Measurements from ENCODE around the gene CHML. TPM values are rescaled to one million over a fixed set of nuclear protein-coding genes. Genes with fewer than 3 reads are reported as not detected.

CHML gene
- total and polyA plus RNA-seq, 2 of the 8 experiments (the other 6 are each of a cell fraction or from before 2014, with no cell fraction given), result 11.5 to 82.4 TPM

DNA sequence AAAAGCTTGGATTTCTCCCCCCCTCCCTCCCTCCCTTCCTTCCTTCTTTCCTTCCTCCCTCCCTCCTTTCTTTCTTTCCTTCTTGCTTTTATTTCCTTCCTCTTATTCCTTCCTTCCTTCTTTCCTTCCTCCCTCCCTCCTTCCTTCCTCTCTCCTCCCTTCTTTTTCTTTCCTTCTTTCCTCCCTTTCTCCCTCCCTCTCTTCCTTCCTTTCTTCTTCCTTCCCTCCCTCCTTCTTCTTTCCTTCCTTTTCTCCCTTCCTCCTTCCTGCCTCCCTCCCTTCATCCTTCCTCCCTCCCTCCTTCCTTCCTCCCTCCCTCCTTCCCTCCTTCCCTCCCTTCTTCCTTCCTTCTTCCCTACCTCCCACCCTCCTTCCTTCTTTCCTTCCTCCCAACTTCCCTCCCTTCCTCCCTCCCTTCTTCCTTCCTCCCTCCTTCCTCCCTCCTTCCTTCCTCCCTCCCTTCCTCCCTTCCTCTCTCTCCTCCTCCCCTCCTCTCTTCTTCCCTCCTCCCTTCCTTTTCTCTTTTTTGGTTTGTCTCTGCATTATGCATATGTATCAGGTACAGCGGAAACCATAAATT lies 34.7 kb upstream of the CHML start:
- no peak overlapping the region for H2BK12ac ChIP-seq (ENCODE audit: low read depth, low read length)
- H3K4me3 ChIP-seq (ENCODE audit: extremely low read depth in 1 of 4, insufficient read depth in 2 of 4, low read depth in 3 of 4, low read length in 4 of 4), result no peak overlapping the region
- no peak overlapping the region for H4K5ac ChIP-seq (ENCODE audit: insufficient read length, low read depth, low read length)
- H3K4me2 ChIP-seq (ENCODE audit: insufficient read depth in 1 of 2, low read depth in 2 of 2, low read length in 2 of 2), result no peak overlapping the region
- no peak overlapping the region for H2AFZ ChIP-seq (ENCODE audit: low read length)
- no peak overlapping the region for H3K18ac ChIP-seq (ENCODE audit: extremely low read depth, low read length)
- no peak overlapping the region for H2BK5ac ChIP-seq (ENCODE audit: low read depth, low read length)
- H4K20me1 ChIP-seq (replicated peaks in 1 of 2; ENCODE audit: control insufficient read depth in 1 of 2, insufficient read depth in 2 of 2, low read length in 2 of 2), result peaks cover 0 to 2% of the 10 kb centered on the region in 2 experiments
- H3K79me1 ChIP-seq (ENCODE audit: low read depth, low read length), result no peaks in the 10 kb centered on the region
- H2BK120ac ChIP-seq (replicated peaks; ENCODE audit: low read depth, low read length), result no peak overlapping the region
- POLR2A ChIA-PET (ENCODE audit: partially characterized antibody), result no interaction called here
- 93% methylated on average over 1 of the region's 1 CpG; no CpG with 5 or more reads in 1 of the 2 experiments for WGBS, 2 experiments (ENCODE audit: extremely low coverage in 1 of 2, insufficient coverage in 1 of 2, insufficient read length in 1 of 2, insufficient replicate concordance in 2 of 2, low coverage in 1 of 2, low lambda C conversion rate in 2 of 2, missing lambda C conversion rate in 1 of 2)
- no peak overlapping the region for H2BK20ac ChIP-seq (ENCODE audit: low read length)
- CTCF ChIA-PET (ENCODE audit: partially characterized antibody), result interaction anchor here (0.6 kb wide), 1 partner anchor 30 kb away, joined by 3 read pairs; no protein-coding TSS in a partner anchor
- H3K36me3 ChIP-seq (ENCODE audit: control insufficient read depth in 2 of 4, insufficient read depth in 4 of 4, low read length in 3 of 4), result no peaks in the 10 kb centered on the region
- no peaks in the 10 kb centered on the region for H3K4me1 ChIP-seq (replicated peaks in 1 of 4; ENCODE audit: control insufficient read depth in 3 of 4, insufficient read depth in 4 of 4, low read length in 3 of 4)
- H3K9ac ChIP-seq (replicated peaks in 1 of 4; ENCODE audit: extremely low read depth in 1 of 4, low read depth in 3 of 4, low read length in 3 of 4), result no peak overlapping the region
- no peak overlapping the region for H3K4ac ChIP-seq (replicated peaks; ENCODE audit: insufficient read length, low read depth, low read length)
- H3K23ac ChIP-seq (ENCODE audit: insufficient read length), result no peak overlapping the region
- no peaks in the 10 kb centered on the region for H3K23me2 ChIP-seq (ENCODE audit: low read depth, low read length)
- H3K79me2 ChIP-seq (ENCODE audit: control insufficient read depth in 1 of 2, insufficient read depth in 2 of 2, low read length in 2 of 2), result no peaks in the 10 kb centered on the region
- H4K91ac ChIP-seq (replicated peaks; ENCODE audit: insufficient read length, low read length), result no peak overlapping the region
- no peak overlapping the region for H2BK15ac ChIP-seq (ENCODE audit: low read length)
- no peak overlapping the region for H3K27ac ChIP-seq (ENCODE audit: low read depth, low read length)
- H3K27me3 ChIP-seq (replicated peaks in 1 of 4; ENCODE audit: control insufficient read depth in 3 of 4, extremely low read depth in 1 of 4, insufficient read depth in 3 of 4, low read length in 3 of 4), result no peaks in the 10 kb centered on the region
- FAIRE-seq (no peak), DNase-seq (ENCODE audit: low read depth in 1 of 2, low spot score in 2 of 2) (no peak)
- TF ChIP-seq KDM1A (IDR thresholded peaks at IDR 0.05; ENCODE audit: borderline replicate concordance, low read length) (no peak), GABPA (IDR thresholded peaks at IDR 0.05; ENCODE audit: borderline replicate concordance, insufficient read depth, low read length) (no peak), JUND (IDR thresholded peaks at IDR 0.05; ENCODE audit: low read length) (no peak), RNF2 (IDR thresholded peaks at IDR 0.05; ENCODE audit: borderline replicate concordance, low read depth, low read length, missing control alignments, poor library complexity, severe bottlenecking) (no peak), POLR2A (IDR thresholded peaks at IDR 0.05; ENCODE audit: control extremely low read depth in 1 of 2, low read depth in 2 of 2, low read length in 2 of 2) (no peak), NANOG (IDR thresholded peaks at IDR 0.05; ENCODE audit: insufficient read depth, low read depth, low read length, poor library complexity, severe bottlenecking) (no peak), KDM5A (IDR thresholded peaks at IDR 0.05; ENCODE audit: low read length) (no peak)
- TF ChIP-seq, protein P1, sequence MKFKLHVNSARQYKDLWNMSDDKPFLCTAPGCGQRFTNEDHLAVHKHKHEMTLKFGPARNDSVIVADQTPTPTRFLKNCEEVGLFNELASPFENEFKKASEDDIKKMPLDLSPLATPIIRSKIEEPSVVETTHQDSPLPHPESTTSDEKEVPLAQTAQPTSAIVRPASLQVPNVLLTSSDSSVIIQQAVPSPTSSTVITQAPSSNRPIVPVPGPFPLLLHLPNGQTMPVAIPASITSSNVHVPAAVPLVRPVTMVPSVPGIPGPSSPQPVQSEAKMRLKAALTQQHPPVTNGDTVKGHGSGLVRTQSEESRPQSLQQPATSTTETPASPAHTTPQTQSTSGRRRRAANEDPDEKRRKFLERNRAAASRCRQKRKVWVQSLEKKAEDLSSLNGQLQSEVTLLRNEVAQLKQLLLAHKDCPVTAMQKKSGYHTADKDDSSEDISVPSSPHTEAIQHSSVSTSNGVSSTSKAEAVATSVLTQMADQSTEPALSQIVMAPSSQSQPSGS (IDR thresholded peaks at IDR 0.05; ENCODE audit: low read length), result no peak
- TF ChIP-seq, protein P2, sequence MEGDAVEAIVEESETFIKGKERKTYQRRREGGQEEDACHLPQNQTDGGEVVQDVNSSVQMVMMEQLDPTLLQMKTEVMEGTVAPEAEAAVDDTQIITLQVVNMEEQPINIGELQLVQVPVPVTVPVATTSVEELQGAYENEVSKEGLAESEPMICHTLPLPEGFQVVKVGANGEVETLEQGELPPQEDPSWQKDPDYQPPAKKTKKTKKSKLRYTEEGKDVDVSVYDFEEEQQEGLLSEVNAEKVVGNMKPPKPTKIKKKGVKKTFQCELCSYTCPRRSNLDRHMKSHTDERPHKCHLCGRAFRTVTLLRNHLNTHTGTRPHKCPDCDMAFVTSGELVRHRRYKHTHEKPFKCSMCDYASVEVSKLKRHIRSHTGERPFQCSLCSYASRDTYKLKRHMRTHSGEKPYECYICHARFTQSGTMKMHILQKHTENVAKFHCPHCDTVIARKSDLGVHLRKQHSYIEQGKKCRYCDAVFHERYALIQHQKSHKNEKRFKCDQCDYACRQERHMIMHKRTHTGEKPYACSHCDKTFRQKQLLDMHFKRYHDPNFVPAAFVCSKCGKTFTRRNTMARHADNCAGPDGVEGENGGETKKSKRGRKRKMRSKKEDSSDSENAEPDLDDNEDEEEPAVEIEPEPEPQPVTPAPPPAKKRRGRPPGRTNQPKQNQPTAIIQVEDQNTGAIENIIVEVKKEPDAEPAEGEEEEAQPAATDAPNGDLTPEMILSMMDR (IDR thresholded peaks at IDR 0.05; ENCODE audit: control extremely low read depth in 1 of 3, insufficient read depth in 1 of 3, low read depth in 1 of 3, low read length in 3 of 3), result no peak
- no peak overlapping the region for H4K8ac ChIP-seq (ENCODE audit: extremely low read depth, insufficient read depth, low read length)
- no peak overlapping the region for H3K14ac ChIP-seq (ENCODE audit: insufficient read length)
- H3K9me3 ChIP-seq (ENCODE audit: insufficient read depth in 2 of 2, low read depth in 1 of 2, low read length in 1 of 2), result no peaks in the 10 kb centered on the region
- H3K56ac ChIP-seq (replicated peaks; ENCODE audit: insufficient read length, low read depth, low read length), result no peak overlapping the region
- H2AK5ac ChIP-seq (ENCODE audit: low read depth, low read length), result no peak overlapping the region

Measured in H1 (cell line).